ENCODE data around the gene FRMD5. TPM values are rescaled to one million over a fixed set of nuclear protein-coding genes. Genes with fewer than 3 reads are reported as not detected.
"Not testable (repeated sequence)": the region's sequence is repeated elsewhere in the genome, so short reads cannot be mapped to it uniquely, and the experiment has no call there.

The FRMD5 gene
- total RNA-seq, 1 donor from 2014 or later: 43.8 TPM

GRCh38 chr15:44034933-44035624 lies 160.0 kb downstream of the FRMD5 start:
- Mint-ChIP-seq H3K4me1 (ENCODE audit: low read depth, unreplicated experiment) (peaks cover 18% of the 10 kb centered on the region), H3K27me3 (ENCODE audit: unreplicated experiment) (peaks cover 3% of the 10 kb centered on the region), H3K9me3 (ENCODE audit: unreplicated experiment) (peaks cover 2% of the 10 kb centered on the region), H3K4me3 (ENCODE audit: unreplicated experiment) (no peak overlapping the region), H3K27ac (ENCODE audit: unreplicated experiment) (no peak overlapping the region), H3K36me3 (ENCODE audit: unreplicated experiment) (peaks cover 4% of the 10 kb centered on the region)
- no peak for TF ChIP-seq CTCF (IDR thresholded peaks at IDR 0.05; ENCODE audit: partially characterized antibody, unreplicated experiment)
- DNase-seq: no peak

GRCh38 chr15:44034334-44034733 lies 160.7 kb downstream of the FRMD5 start:
- Mint-ChIP-seq H3K27me3 (ENCODE audit: unreplicated experiment) (peaks cover 3% of the 10 kb centered on the region), H3K27ac (ENCODE audit: unreplicated experiment) (no peak overlapping the region), H3K9me3 (ENCODE audit: unreplicated experiment) (peaks cover 1% of the 10 kb centered on the region), H3K4me1 (ENCODE audit: low read depth, unreplicated experiment) (peaks cover 19% of the 10 kb centered on the region), H3K4me3 (ENCODE audit: unreplicated experiment) (no peak overlapping the region), H3K36me3 (ENCODE audit: unreplicated experiment) (no peaks in the 10 kb centered on the region)
- DNase-seq: no peak
- no peak for TF ChIP-seq CTCF (IDR thresholded peaks at IDR 0.05; ENCODE audit: partially characterized antibody, unreplicated experiment)

GRCh38 chr15:44033894-44034293 lies 161.2 kb downstream of the FRMD5 start:
- no peak for TF ChIP-seq CTCF (IDR thresholded peaks at IDR 0.05; ENCODE audit: partially characterized antibody, unreplicated experiment)
- Mint-ChIP-seq H3K4me1 (ENCODE audit: low read depth, unreplicated experiment) (peaks cover 18% of the 10 kb centered on the region), H3K36me3 (ENCODE audit: unreplicated experiment) (no peaks in the 10 kb centered on the region), H3K9me3 (ENCODE audit: unreplicated experiment) (peaks cover 1% of the 10 kb centered on the region), H3K27me3 (ENCODE audit: unreplicated experiment) (peaks cover 3% of the 10 kb centered on the region), H3K4me3 (ENCODE audit: unreplicated experiment) (no peak overlapping the region), H3K27ac (ENCODE audit: unreplicated experiment) (no peak overlapping the region)
- DNase-seq: no peak

- H3K27ac Mint-ChIP-seq (ENCODE audit: unreplicated experiment); H3K9me3 Mint-ChIP-seq (ENCODE audit: unreplicated experiment); H3K4me3 Mint-ChIP-seq (ENCODE audit: unreplicated experiment); H3K27me3 Mint-ChIP-seq (ENCODE audit: unreplicated experiment); DNase-seq; H3K36me3 Mint-ChIP-seq (ENCODE audit: unreplicated experiment): not testable (repeated sequence)
- H3K4me1 Mint-ChIP-seq (ENCODE audit: low read depth, unreplicated experiment): peaks cover 15% of the 10 kb centered on the region
These were observed 162.3 kb downstream of the FRMD5 start for GRCh38 chr15:44032820-44033219.

GRCh38 chr15:44029940-44030568 lies 165.0 kb downstream of the FRMD5 start:
- Mint-ChIP-seq H3K9me3 (ENCODE audit: unreplicated experiment) (no peaks in the 10 kb centered on the region), H3K36me3 (ENCODE audit: unreplicated experiment) (no peaks in the 10 kb centered on the region), H3K4me3 (ENCODE audit: unreplicated experiment) (no peak overlapping the region), H3K27ac (ENCODE audit: unreplicated experiment) (no peak overlapping the region), H3K4me1 (ENCODE audit: low read depth, unreplicated experiment) (peaks cover 14% of the 10 kb centered on the region), H3K27me3 (ENCODE audit: unreplicated experiment) (no peaks in the 10 kb centered on the region)
- TF ChIP-seq CTCF (IDR thresholded peaks at IDR 0.05; ENCODE audit: partially characterized antibody, unreplicated experiment): no peak
- DNase-seq: no peak

Measured in glutamatergic neuron (in vitro differentiated cells).